CD4-positive, alpha-beta T cell (primary cell): ENCODE results near the gene SYNGAP1. TPM values are rescaled to one million over a fixed set of nuclear protein-coding genes. Genes with fewer than 3 reads are reported as not detected.

Experiments used
- ATAC-seq: fragments of 200-7000 bp; cut with Tn5 transposase; one replicate; pipeline ENCODE4 v1.10.0; 2022; ENCODE audit warnings: mild to moderate bottlenecking; ENCODE audit not compliant: poor library complexity
- CTCF ChIA-PET: fragments of 350-600 bp; sonication (Branson Sonifier 250); formaldehyde crosslinking; loops from one replicate; lab custom pipeline; 2021; ENCODE audit warnings: antibody characterized with exemption, inconsistent platforms; lab: Charles Lee
- POLR2A ChIA-PET: fragments of 350-600 bp; sonication (Branson Sonifier 250); formaldehyde crosslinking; loops from one replicate; lab custom pipeline; 2021; ENCODE audit warnings: antibody characterized with exemption, inconsistent platforms; lab: Charles Lee
- DNase-seq, 14 experiments: peaks; one replicate each; pipeline ENCODE4 v3.0.0-alpha.2; 2013 to 2020; ENCODE audit warnings: mixed read lengths in 2 of 14
- H3K27ac ChIP-seq, 2 donors: one replicate each; pipeline versions ENCODE4 v1.5.1 to v1.7.0; 2013; ENCODE audit warnings: low read length in 2 of 2, low read depth in 1 of 2, mild to moderate bottlenecking in 1 of 2
- H3K27me3 ChIP-seq, 2 experiments: 1 replicate in 1 of 2; 2 replicates in 1 of 2; pipeline versions ENCODE4 v1.6.1 to v1.7.0; 2013; ENCODE audit warnings: low read length in 2 of 2, control low read depth in 1 of 2, mild to moderate bottlenecking in 1 of 2, moderate library complexity in 1 of 2; ENCODE audit not compliant: insufficient read depth in 2 of 2, control insufficient read depth in 1 of 2
- H3K36me3 ChIP-seq: one replicate; pipeline ENCODE4 v1.6.1; 2013; ENCODE audit warnings: low read length, control low read depth; ENCODE audit not compliant: insufficient read depth
- H3K4me1 ChIP-seq: one replicate; pipeline ENCODE4 v1.6.1; 2013; ENCODE audit warnings: low read length, control low read depth; ENCODE audit not compliant: insufficient read depth
- H3K4me3 ChIP-seq: one replicate; pipeline ENCODE4 v1.5.1; 2013; ENCODE audit warnings: mild to moderate bottlenecking, low read length, moderate library complexity
- H3K9me3 ChIP-seq, 2 experiments: 1 replicate in 1 of 2; 2 replicates in 1 of 2; pipeline versions ENCODE4 v1.6.1 to v1.7.0; 2013; ENCODE audit warnings: low read length in 2 of 2, mild to moderate bottlenecking in 2 of 2, control low read depth in 1 of 2, moderate library complexity in 1 of 2; ENCODE audit not compliant: control insufficient read depth in 1 of 2, insufficient read depth in 1 of 2
- H3K27ac Mint-ChIP-seq: one replicate; pipeline ENCODE4 v1.8.0; 2020; ENCODE audit warnings: mixed read lengths
- H3K27me3 Mint-ChIP-seq: one replicate; pipeline ENCODE4 v1.8.0; 2021; ENCODE audit warnings: mixed read lengths
- H3K36me3 Mint-ChIP-seq: one replicate; pipeline ENCODE4 v1.8.0; 2021; ENCODE audit warnings: low read depth, mixed read lengths
- H3K4me1 Mint-ChIP-seq: one replicate; pipeline ENCODE4 v1.8.0; 2021; ENCODE audit warnings: low read depth, mixed read lengths
- H3K4me3 Mint-ChIP-seq: one replicate; pipeline ENCODE4 v1.8.0; 2020; ENCODE audit warnings: mild to moderate bottlenecking, mixed read lengths
- H3K9me3 Mint-ChIP-seq: one replicate; pipeline ENCODE4 v1.8.0; 2020; ENCODE audit warnings: mixed read lengths
- intact Hi-C, 2 experiments: fragments of 100-400 bp; cut with DNase I in 1 of 2; cut with micrococcal nuclease in 1 of 2; formaldehyde crosslinking; loops; one replicate each; pipeline versions ENCODE4 v1.15.1 to v1.9.0; 2023 to 2025; cut with DNase I, micrococcal nuclease
- total RNA-seq, 174 experiments: library from RNA in 2 of 174; stranded (reverse) in 2 of 174; gene quantifications; one replicate each; pipeline ENCODE4 v1.2.3 and lab custom pipeline; 2021 to 2026
- TF ChIP-seq, protein P1 (sequence below): fragments of 200-600 bp; IDR thresholded peaks from one replicate; pipeline ENCODE4 v1.8.0; 2022; ENCODE audit warnings: antibody characterized with exemption, mild to moderate bottlenecking

SYNGAP1 gene
- total RNA-seq, 2 experiments from 2014 or later: 62.4 to 63.8 TPM

GRCh38 chr6:33418690-33419291 is 1.1 kb upstream of the SYNGAP1 start:
- Histone ChIP-seq H3K9me3 (no peaks in the 10 kb centered on the region), H3K27me3 (no peaks in the 10 kb centered on the region), H3K4me1 (peaks cover 70% of the 10 kb centered on the region), H3K4me3 (peak overlapping the region; percentile 54), H3K36me3 (peaks cover 28% of the 10 kb centered on the region), H3K27ac (peak overlapping the region; percentile 97 to 99)
- no peaks in the 10 kb centered on the region for H3K27me3 Mint-ChIP-seq
- H3K4me1 Mint-ChIP-seq: peaks cover 78% of the 10 kb centered on the region
- DNase-seq: peak in 5 of 14 experiments; percentile 38 to 93 (median 72)
- H3K9me3 Mint-ChIP-seq: no peaks in the 10 kb centered on the region
- intact Hi-C loops: loop anchor here (1.0 to 5.0 kb wide), 5 partner anchors 8 to 106 kb away; partner anchors contain the start of genes TAPBP (in 1 of the 2) and ZBTB9 (in 1 of the 2)
- peak overlapping the region; percentile 92 for H3K4me3 Mint-ChIP-seq
- no peak for ATAC-seq
- TF ChIP-seq, protein P1, sequence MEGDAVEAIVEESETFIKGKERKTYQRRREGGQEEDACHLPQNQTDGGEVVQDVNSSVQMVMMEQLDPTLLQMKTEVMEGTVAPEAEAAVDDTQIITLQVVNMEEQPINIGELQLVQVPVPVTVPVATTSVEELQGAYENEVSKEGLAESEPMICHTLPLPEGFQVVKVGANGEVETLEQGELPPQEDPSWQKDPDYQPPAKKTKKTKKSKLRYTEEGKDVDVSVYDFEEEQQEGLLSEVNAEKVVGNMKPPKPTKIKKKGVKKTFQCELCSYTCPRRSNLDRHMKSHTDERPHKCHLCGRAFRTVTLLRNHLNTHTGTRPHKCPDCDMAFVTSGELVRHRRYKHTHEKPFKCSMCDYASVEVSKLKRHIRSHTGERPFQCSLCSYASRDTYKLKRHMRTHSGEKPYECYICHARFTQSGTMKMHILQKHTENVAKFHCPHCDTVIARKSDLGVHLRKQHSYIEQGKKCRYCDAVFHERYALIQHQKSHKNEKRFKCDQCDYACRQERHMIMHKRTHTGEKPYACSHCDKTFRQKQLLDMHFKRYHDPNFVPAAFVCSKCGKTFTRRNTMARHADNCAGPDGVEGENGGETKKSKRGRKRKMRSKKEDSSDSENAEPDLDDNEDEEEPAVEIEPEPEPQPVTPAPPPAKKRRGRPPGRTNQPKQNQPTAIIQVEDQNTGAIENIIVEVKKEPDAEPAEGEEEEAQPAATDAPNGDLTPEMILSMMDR: no peak
- H3K36me3 Mint-ChIP-seq: peaks cover 44% of the 10 kb centered on the region
- peak overlapping the region; percentile 98 for H3K27ac Mint-ChIP-seq
- ChIA-PET CTCF (interaction anchor here (0.6 to 1.4 kb wide), 5 partner anchors 12 to 428 kb away, joined by 3 to 6 read pairs (median 3); partner anchors contain the start of gene B3GALT4), POLR2A (interaction anchor here (0.6 to 4.8 kb wide), 19 partner anchors 7 to 450 kb away, joined by 3 to 60 read pairs (median 10); partner anchors contain the start of genes B3GALT4, HLA-DPA1, PFDN6 and PHF1)

GRCh38 chr6:33420491-33421343 is 852 bp downstream of the SYNGAP1 start:
- Histone ChIP-seq H3K9me3 (no peaks in the 10 kb centered on the region), H3K27me3 (no peaks in the 10 kb centered on the region), H3K27ac (no peak overlapping the region), H3K4me1 (peaks cover 65% of the 10 kb centered on the region), H3K4me3 (no peak overlapping the region), H3K36me3 (peaks cover 9% of the 10 kb centered on the region)
- TF ChIP-seq, protein P1: no peak
- Mint-ChIP-seq H3K27me3 (no peaks in the 10 kb centered on the region), H3K4me1 (peaks cover 78% of the 10 kb centered on the region), H3K4me3 (peak overlapping the region; percentile 71), H3K9me3 (no peaks in the 10 kb centered on the region), H3K27ac (peak overlapping the region; percentile 62), H3K36me3 (peaks cover 25% of the 10 kb centered on the region)
- intact Hi-C loops: no loop called here
- no peak for DNase-seq
- ChIA-PET POLR2A (no interaction called here), CTCF (no interaction called here)
- ATAC-seq: no peak

DNA sequence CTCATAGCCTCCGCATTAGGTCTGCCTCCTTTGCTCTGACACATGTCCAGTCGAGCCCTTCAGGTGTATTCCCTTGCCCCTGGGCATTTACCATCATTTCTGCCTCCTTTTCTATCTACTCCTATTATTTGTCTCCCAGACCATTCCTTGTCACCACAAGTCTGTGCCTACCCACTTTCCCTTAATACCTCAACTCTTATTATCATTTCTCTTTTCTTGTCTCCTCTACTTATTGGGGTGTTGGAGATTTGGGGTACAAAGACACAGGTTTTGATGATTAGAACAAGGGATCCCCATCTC is 1.4 kb downstream of the SYNGAP1 start:
- intact Hi-C loops: no loop called here
- POLR2A ChIA-PET: no interaction called here
- Histone ChIP-seq H3K9me3 (no peaks in the 10 kb centered on the region), H3K4me1 (peaks cover 59% of the 10 kb centered on the region), H3K4me3 (no peak overlapping the region), H3K27me3 (no peaks in the 10 kb centered on the region), H3K27ac (no peak overlapping the region), H3K36me3 (peaks cover 3% of the 10 kb centered on the region)
- Mint-ChIP-seq H3K9me3 (no peaks in the 10 kb centered on the region), H3K4me1 (peaks cover 77% of the 10 kb centered on the region), H3K36me3 (peaks cover 19% of the 10 kb centered on the region), H3K4me3 (peak overlapping the region; percentile 71), H3K27ac (peak overlapping the region; percentile 62), H3K27me3 (no peaks in the 10 kb centered on the region)
- DNase-seq (no peak), ATAC-seq (no peak)
- CTCF ChIA-PET: no interaction called here
- TF ChIP-seq, protein P1: no peak
